Ovary (tissue), 9 donors: ENCODE measurements around the gene RSL1D1. TPM values are rescaled to one million over a fixed set of nuclear protein-coding genes. Genes with fewer than 3 reads are reported as not detected.
A peak's percentile ranks its signal among the peaks of the same experiment; 100 is the strongest.

Source experiments
- DNase-seq, 5 donors: peaks; one replicate each; pipeline ENCODE4 v3.0.0-alpha.2; 2019 to 2020
- H3K27ac ChIP-seq, 2 donors: fragments of 200-600 bp; one replicate each; pipeline versions ENCODE4 v1.5.1 to v1.8.0; 2019 to 2022
- H3K27me3 ChIP-seq: fragments of 200-600 bp; one replicate; pipeline ENCODE4 v1.8.0; 2022
- H3K36me3 ChIP-seq: fragments of 200-600 bp; sonication (generic); one replicate; pipeline ENCODE4 v1.5.1; 2019
- H3K4me1 ChIP-seq: one replicate; pipeline ENCODE4 v1.8.1; 2013; ENCODE audit warnings: mild to moderate bottlenecking, moderate library complexity; ENCODE audit not compliant: insufficient read depth
- H3K4me3 ChIP-seq: fragments of 200-600 bp; sonication (generic); one replicate; pipeline ENCODE4 v1.5.1; 2017
- H3K9me3 ChIP-seq, 2 donors: fragments of 200-600 bp in 1 of 2; sonication (generic) in 1 of 2; one replicate each; pipeline versions ENCODE4 v1.5.1 to v1.8.1; 2013 to 2019; ENCODE audit warnings: mild to moderate bottlenecking in 1 of 2, moderate library complexity in 1 of 2
- CTCF ChIP-seq, 3 donors: fragments of 450-650 bp in 2 of 3; fragments of 200-600 bp in 1 of 3; IDR thresholded peaks; one replicate each; pipeline versions ENCODE4 v1.5.1 to v1.8.0; 2016 to 2022; ENCODE audit warnings: antibody characterized with exemption in 3 of 3, mild to moderate bottlenecking in 1 of 3
- EP300 ChIP-seq: sonication (generic); formaldehyde crosslinking; IDR thresholded peaks from one replicate; pipeline ENCODE4 v1.6.1; 2017; ENCODE audit warnings: antibody characterized with exemption
- POLR2A ChIP-seq: fragments of 450-650 bp; IDR thresholded peaks from one replicate; pipeline ENCODE4 v1.6.1; 2017; ENCODE audit warnings: antibody characterized with exemption, mild to moderate bottlenecking, moderate library complexity
- WGBS, 3 donors: extraction: QIAGEN DNeasy Blood & Tissue Kit in 1 of 3; methylation state at CpG; one replicate each; pipeline versions ENCODE4 v1.1.5 to v1.1.7; 2013 to 2017; 5-methylcytosine and 5-hydroxymethylcytosine counted together
- intact Hi-C, 4 donors: fragments of 100-400 bp; cut with DNase I; formaldehyde crosslinking; loops; one replicate each; pipeline versions ENCODE4 v1.11.0 to v1.15.1; 2022 to 2023
- polyA plus RNA-seq, 2 donors: library from polyadenylated mRNA; stranded (reverse); fragments of 200-250 nt in 1 of 2; fragments of 350-450 nt in 1 of 2; fragmentation: Illumina TruSeq in 1 of 2; extraction: RNeasy Lipid Tissue Mini Kit (QIAGEN cat#74804) in 1 of 2; gene quantifications; one replicate each; pipeline ENCODE4 v1.2.3, GENCODE V29; 2013 to 2014
- total RNA-seq, 7 donors: library from RNA; depleted of rRNA in 2 of 7; stranded (reverse); fragments of >200 nt in 2 of 7; fragmentation: NEBNext Ultra II Directional in 3 of 7; extraction: Animal tissue kit (Norgen Biotek cat#: 25700) in 3 of 7; gene quantifications; one replicate each; pipeline versions ENCODE4 v1.1.0 to v1.2.4, GENCODE V29; 2016 to 2023
- donor health status: DM: no; HTN: no; CAD: no; lungs with moderate emphysema.
- donor health status: DM: no; HTN: no; CAD: no.
- donor health status: Bipolar disorder and iron deficiency.
- donor health status: DM: yes; HTN: yes; CAD: no.
- donor health status: DM: no; HTN: no; CAD: no.
- donor health status: DM: yes; HTN: yes; CAD: no.

The RSL1D1 gene
- total and polyA plus RNA-seq, 9 donors, result 168 to 406 (median 281) TPM

DNA sequence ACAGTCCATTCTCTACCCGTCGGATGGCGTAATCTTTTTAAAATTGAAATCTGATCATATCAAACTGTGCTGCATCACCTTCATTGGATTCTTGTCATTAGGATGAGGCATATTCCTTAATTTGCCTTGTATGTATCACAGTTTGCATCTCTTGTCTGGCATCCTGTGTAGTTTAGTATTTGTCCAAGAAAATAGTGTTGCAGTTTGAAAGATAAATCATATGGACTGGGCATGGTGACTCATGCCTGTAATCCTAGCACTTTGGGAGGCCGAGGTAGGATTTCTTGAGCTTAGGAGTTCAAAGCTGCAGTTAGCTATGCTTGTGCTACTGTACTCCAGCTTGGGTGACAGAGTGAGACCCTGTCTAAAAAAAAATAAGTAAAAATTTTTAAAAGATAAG is 5.8 kb upstream of the RSL1D1 start:
- Histone ChIP-seq H3K36me3 (no peaks in the 10 kb centered on the region), H3K4me1 (peaks cover 5% of the 10 kb centered on the region), H3K27me3 (no peaks in the 10 kb centered on the region), H3K4me3 (no peak overlapping the region), H3K27ac (no peak overlapping the region), H3K9me3 (no peaks in the 10 kb centered on the region)
- WGBS, 3 donors, result 76 to 90% (median 89%) methylated on average over 4 of the region's 4 CpGs
- intact Hi-C loops, result no loop called here
- DNase-seq, result no peak
- TF ChIP-seq CTCF (IDR thresholded peaks at IDR 0.05) (no peak), POLR2A (no peak), EP300 (no peak)

DNA sequence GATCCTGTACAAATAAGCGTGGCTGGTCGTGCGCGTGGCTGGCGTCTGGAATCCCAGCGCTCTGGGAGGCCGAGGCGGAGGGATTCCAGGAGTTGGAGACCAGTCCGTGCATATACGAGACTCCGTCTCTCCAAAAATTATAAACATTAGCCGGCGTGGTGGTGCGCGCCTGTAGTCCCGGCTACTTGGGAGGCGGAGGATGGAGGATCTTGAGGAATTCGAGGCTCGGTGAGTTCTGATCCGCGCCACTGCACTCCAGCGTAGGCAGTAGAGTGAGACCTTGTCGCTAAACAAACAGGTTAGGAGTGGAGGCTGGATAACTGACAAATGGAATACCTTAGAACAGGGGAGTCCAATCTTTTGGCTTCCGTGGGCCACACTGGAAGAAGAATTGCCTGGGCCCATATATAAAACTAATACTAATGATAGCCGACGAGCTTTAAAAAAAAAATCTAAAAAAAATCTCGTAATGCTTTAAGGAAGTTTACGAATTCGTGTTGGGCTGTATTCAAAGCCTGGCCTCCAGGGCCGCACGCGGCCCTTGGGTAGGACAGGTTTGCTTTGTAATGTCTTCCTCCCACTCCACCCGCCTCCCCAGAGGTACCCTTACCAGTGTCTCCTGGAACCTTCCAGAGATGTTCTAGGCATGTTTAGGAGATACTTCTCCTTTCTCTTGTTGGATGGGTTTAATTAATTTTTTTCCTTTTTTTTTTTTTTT is 909 bp upstream of the RSL1D1 start:
- 32 to 58% (median 39%) methylated on average over 25 to 33 of the region's 33 CpGs for WGBS, 3 donors
- Histone ChIP-seq H3K4me1 (peaks cover 9% of the 10 kb centered on the region), H3K9me3 (no peaks in the 10 kb centered on the region), H3K4me3 (peak overlapping the region; percentile 95), H3K27ac (peak overlapping the region in 1 of 2 donors; percentile 63), H3K36me3 (no peaks in the 10 kb centered on the region), H3K27me3 (no peaks in the 10 kb centered on the region)
- no peak for DNase-seq
- TF ChIP-seq EP300, result no peak
- TF ChIP-seq POLR2A, result no peak
- no peak for TF ChIP-seq CTCF (IDR thresholded peaks at IDR 0.05)
- intact Hi-C loops, result no loop called here

GRCh38 chr16:11848842-11849241 is 2.5 kb downstream of the RSL1D1 start:
- Histone ChIP-seq H3K4me1 (peaks cover 7% of the 10 kb centered on the region), H3K27ac (no peak overlapping the region), H3K9me3 (no peaks in the 10 kb centered on the region), H3K36me3 (no peaks in the 10 kb centered on the region), H3K4me3 (no peak overlapping the region), H3K27me3 (no peaks in the 10 kb centered on the region)
- DNase-seq, result no peak
- TF ChIP-seq POLR2A (no peak), CTCF (IDR thresholded peaks at IDR 0.05) (no peak), EP300 (no peak)
- intact Hi-C loops, result no loop called here
- WGBS, 3 donors, result 52 to 59% (median 58%) methylated on average over 3 of the region's 3 CpGs

GRCh38 chr16:11844499-11844898 is 6.8 kb downstream of the RSL1D1 start:
- WGBS, 3 donors, result 88 to 91% (median 89%) methylated on average over 4 of the region's 4 CpGs
- Histone ChIP-seq H3K36me3 (no peaks in the 10 kb centered on the region), H3K4me3 (no peak overlapping the region), H3K9me3 (no peaks in the 10 kb centered on the region), H3K4me1 (no peaks in the 10 kb centered on the region), H3K27me3 (no peaks in the 10 kb centered on the region), H3K27ac (no peak overlapping the region)
- intact Hi-C loops, result no loop called here
- no peak for TF ChIP-seq CTCF (IDR thresholded peaks at IDR 0.05)
- no peak for TF ChIP-seq POLR2A
- no peak for TF ChIP-seq EP300
- no peak for DNase-seq
